ENCODE data around the gene MEIS1.

GRCh38 chr2:66525606-66526005, 90.7 kb downstream of the MEIS1 start:
- no peak for TF ChIP-seq REST (IDR thresholded peaks at IDR 0.05; ENCODE audit: insufficient read depth in 1 of 2, low read depth in 2 of 2, low read length in 2 of 2)
- no peak for TF ChIP-seq POLR2AphosphoS5 (IDR thresholded peaks at IDR 0.05; ENCODE audit: low read depth, low read length)

Measured in PFSK-1 (cell line).